ENCODE data around the gene UNC93B1. TPM values are rescaled to one million over a fixed set of nuclear protein-coding genes. Genes with fewer than 3 reads are reported as not detected.
A peak's percentile ranks its signal among the peaks of the same experiment; 100 is the strongest.
"Not testable (repeated sequence)": the region's sequence is repeated elsewhere in the genome, so short reads cannot be mapped to it uniquely, and the experiment has no call there.

Gene UNC93B1
- total RNA-seq, 5 donors from 2014 or later (not counting 1 experiment from before 2014, with no cell fraction given) = 16.7 to 38.6 (median 27.8) TPM

DNA sequence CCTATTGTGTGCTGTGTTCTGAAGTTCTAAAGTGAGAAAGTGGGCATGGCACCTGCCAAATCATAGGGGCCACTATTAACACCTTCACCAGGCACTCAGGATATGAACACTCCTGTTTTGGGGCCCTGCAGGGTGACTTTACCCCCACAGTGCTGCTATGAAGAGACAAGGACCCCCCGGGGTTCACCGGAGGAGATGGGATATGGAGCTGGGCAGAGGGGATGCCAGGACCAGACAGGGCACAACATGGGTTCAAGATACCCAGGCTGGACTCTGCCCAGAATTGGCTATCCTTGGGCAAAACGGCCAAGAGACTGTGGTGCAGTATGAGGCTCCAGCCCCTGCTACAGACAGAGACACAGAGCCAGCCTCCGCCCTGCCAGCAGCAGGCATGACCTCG lies 9.5 kb downstream of the UNC93B1 start:
- peaks cover 18 to 28% (median 25%) of the 10 kb centered on the region in 3 donors for H3K4me1 Mint-ChIP-seq
- DNase-seq; ATAC-seq (replicated peaks in 1 of 4); POLR2A ChIA-PET; H3K27ac ChIP-seq (ENCODE audit: low read length); H3K9me3 Mint-ChIP-seq; H3K27me3 ChIP-seq (replicated peaks in 1 of 2; ENCODE audit: control insufficient read depth in 2 of 2, extremely low read depth in 1 of 2, insufficient read depth in 2 of 2, low read length in 1 of 2); H3K4me3 ChIP-seq (ENCODE audit: control insufficient read depth in 1 of 2, extremely low read depth in 1 of 2, low read length in 1 of 2); H3K9me3 ChIP-seq; H3K4me3 Mint-ChIP-seq; H3K36me3 ChIP-seq (ENCODE audit: control insufficient read depth in 2 of 2, extremely low read depth in 1 of 2, insufficient read depth in 1 of 2, low read length in 1 of 2); H3K36me3 Mint-ChIP-seq; H3K27me3 Mint-ChIP-seq: not testable (repeated sequence)
- CTCF ChIA-PET = interaction anchor here in 1 of 2 donors (1.1 kb wide), 1 partner anchor 14 kb away, joined by 3 read pairs; no protein-coding TSS in a partner anchor
- peaks cover 2 to 38% of the 10 kb centered on the region in 2 experiments for H3K4me1 ChIP-seq (ENCODE audit: control insufficient read depth in 1 of 2, extremely low read depth in 1 of 2, insufficient read depth in 2 of 2, low read length in 2 of 2)
- 98% methylated on average over 4 of the region's 5 CpGs for WGBS (ENCODE audit: insufficient coverage)
- H3K27ac Mint-ChIP-seq = peak overlapping the region; percentile 68 to 79

DNA sequence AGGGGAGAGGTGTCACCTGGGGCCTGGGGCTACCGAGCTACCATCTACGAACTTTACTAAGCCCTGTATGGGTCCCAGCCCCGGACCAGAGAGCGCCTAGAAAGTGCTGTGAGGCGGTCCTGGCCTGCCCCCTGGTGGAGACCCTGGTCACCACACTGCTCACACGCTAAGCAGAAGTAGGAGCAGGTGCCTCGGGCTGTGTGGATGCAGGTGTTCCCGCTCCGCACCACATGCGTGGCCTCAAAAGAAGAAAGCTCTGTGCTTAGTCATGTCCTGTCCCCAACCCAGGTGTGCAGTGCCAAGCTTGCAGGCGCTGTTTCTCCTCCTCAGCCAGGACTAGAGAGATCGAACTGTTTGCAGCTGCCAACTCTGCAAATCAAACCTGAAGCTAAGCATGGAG lies 10.1 kb downstream of the UNC93B1 start:
- ATAC-seq (replicated peaks in 1 of 4) = peak in 2 of 4 experiments; percentile 39 to 54
- peaks cover 17 to 28% (median 25%) of the 10 kb centered on the region in 3 donors for H3K4me1 Mint-ChIP-seq
- peak overlapping the region; percentile 68 to 79 for H3K27ac Mint-ChIP-seq
- H3K36me3 ChIP-seq (ENCODE audit: control insufficient read depth in 2 of 2, extremely low read depth in 1 of 2, insufficient read depth in 1 of 2, low read length in 1 of 2); H3K9me3 ChIP-seq; POLR2A ChIA-PET; H3K9me3 Mint-ChIP-seq; H3K4me3 ChIP-seq (ENCODE audit: control insufficient read depth in 1 of 2, extremely low read depth in 1 of 2, low read length in 1 of 2); H3K27ac ChIP-seq (ENCODE audit: low read length); H3K27me3 ChIP-seq (replicated peaks in 1 of 2; ENCODE audit: control insufficient read depth in 2 of 2, extremely low read depth in 1 of 2, insufficient read depth in 2 of 2, low read length in 1 of 2); H3K27me3 Mint-ChIP-seq; H3K36me3 Mint-ChIP-seq: not testable (repeated sequence)
- peak in 28 of 35 experiments; percentile 7 to 59 (median 33) for DNase-seq
- CTCF ChIA-PET = interaction anchor here in 1 of 2 donors (1.1 kb wide), 1 partner anchor 14 kb away, joined by 3 read pairs; no protein-coding TSS in a partner anchor
- peak overlapping the region in 1 of 3 donors; percentile 22 for H3K4me3 Mint-ChIP-seq
- 10% methylated on average over 9 of the region's 12 CpGs for WGBS (ENCODE audit: insufficient coverage)
- peaks cover 2 to 33% of the 10 kb centered on the region in 2 experiments for H3K4me1 ChIP-seq (ENCODE audit: control insufficient read depth in 1 of 2, extremely low read depth in 1 of 2, insufficient read depth in 2 of 2, low read length in 2 of 2)

DNA sequence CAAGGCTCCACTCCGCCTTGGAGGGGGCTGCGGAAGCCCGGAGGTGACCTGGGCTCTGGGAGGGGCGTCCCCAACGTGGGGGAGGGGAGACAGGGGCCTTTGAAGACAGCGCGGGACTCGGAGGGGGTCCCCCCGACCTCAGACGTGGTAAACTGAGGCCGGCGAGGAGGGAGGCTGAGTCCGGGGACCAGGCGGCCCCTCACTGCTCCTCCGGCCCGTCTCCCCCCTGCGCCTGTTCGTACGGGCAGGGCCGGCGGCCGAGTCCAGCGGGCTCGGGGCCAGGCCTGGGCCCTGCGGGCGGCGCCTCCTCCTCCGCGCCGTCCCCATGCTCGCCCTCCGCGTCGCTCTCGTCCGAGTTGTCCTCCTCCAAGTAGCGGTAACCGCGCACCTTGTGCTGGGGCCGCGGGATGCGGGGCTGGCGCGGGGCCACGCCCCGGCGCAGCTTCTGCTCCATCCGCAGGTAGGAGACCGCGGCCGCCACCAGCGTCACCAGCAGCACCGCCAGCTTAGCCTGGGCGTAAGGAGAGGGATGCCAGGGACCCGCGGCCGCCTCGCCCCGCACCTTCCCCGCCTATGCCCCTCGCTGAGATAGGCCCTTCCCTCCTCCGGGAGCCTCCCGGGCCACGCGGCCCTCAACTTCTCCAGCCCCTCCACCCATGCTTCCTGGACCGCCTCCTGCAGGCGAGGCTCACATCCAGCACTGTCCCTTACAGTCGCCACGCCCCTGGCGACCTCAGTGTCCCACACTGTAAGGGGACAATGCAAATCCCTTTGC lies 12.4 kb downstream of the UNC93B1 start:
- ATAC-seq (replicated peaks in 1 of 4); CTCF ChIA-PET; H3K4me1 Mint-ChIP-seq; H3K27ac Mint-ChIP-seq; H3K27me3 ChIP-seq (replicated peaks in 1 of 2; ENCODE audit: control insufficient read depth in 2 of 2, extremely low read depth in 1 of 2, insufficient read depth in 2 of 2, low read length in 1 of 2); DNase-seq; H3K27me3 Mint-ChIP-seq; H3K9me3 Mint-ChIP-seq; H3K36me3 Mint-ChIP-seq; H3K36me3 ChIP-seq (ENCODE audit: control insufficient read depth in 2 of 2, extremely low read depth in 1 of 2, insufficient read depth in 1 of 2, low read length in 1 of 2); POLR2A ChIA-PET; H3K4me3 ChIP-seq (ENCODE audit: control insufficient read depth in 1 of 2, extremely low read depth in 1 of 2, low read length in 1 of 2); H3K9me3 ChIP-seq; H3K27ac ChIP-seq (ENCODE audit: low read length): not testable (repeated sequence)
- H3K4me1 ChIP-seq (ENCODE audit: control insufficient read depth in 1 of 2, extremely low read depth in 1 of 2, insufficient read depth in 2 of 2, low read length in 2 of 2) = peaks cover 0 to 14% of the 10 kb centered on the region in 2 experiments
- peak overlapping the region in 1 of 3 donors; percentile 47 for H3K4me3 Mint-ChIP-seq
- WGBS (ENCODE audit: insufficient coverage) = 45% methylated on average over 4 of the region's 70 CpGs

- peak in 1 of 4 experiments; percentile 34 for ATAC-seq (replicated peaks in 1 of 4)
- CTCF ChIA-PET, H3K4me3 Mint-ChIP-seq: not testable (repeated sequence)
Observed at GRCh38 chr11:67990546-67991346, 13.2 kb downstream of the UNC93B1 start.

DNA sequence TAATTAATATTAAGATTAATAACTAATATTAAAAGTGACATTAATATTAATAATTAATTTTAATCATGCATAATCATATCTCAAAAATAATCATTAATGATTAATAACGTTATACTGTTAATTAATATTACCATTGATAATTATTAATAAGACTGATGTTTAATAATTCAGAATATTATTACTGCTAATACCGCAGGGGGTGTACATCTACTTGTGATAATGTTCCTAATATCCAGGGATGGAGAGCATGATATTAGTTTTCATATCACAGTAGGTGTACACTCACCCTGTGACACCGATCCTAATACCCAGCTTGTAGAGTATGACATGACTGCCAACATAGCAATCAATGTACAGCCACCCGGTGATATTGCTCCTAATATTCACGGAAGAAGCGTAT lies 18.6 kb downstream of the UNC93B1 start:
- H3K27ac Mint-ChIP-seq; H3K4me1 Mint-ChIP-seq; H3K4me3 Mint-ChIP-seq; POLR2A ChIA-PET; CTCF ChIA-PET; H3K36me3 Mint-ChIP-seq; H3K27me3 ChIP-seq (replicated peaks in 1 of 2; ENCODE audit: control insufficient read depth in 2 of 2, extremely low read depth in 1 of 2, insufficient read depth in 2 of 2, low read length in 1 of 2); H3K9me3 ChIP-seq; H3K9me3 Mint-ChIP-seq; H3K4me1 ChIP-seq (ENCODE audit: control insufficient read depth in 1 of 2, extremely low read depth in 1 of 2, insufficient read depth in 2 of 2, low read length in 2 of 2); DNase-seq; H3K27me3 Mint-ChIP-seq; ATAC-seq (replicated peaks in 1 of 4); H3K36me3 ChIP-seq (ENCODE audit: control insufficient read depth in 2 of 2, extremely low read depth in 1 of 2, insufficient read depth in 1 of 2, low read length in 1 of 2); H3K4me3 ChIP-seq (ENCODE audit: control insufficient read depth in 1 of 2, extremely low read depth in 1 of 2, low read length in 1 of 2); H3K27ac ChIP-seq (ENCODE audit: low read length): not testable (repeated sequence)
- WGBS (ENCODE audit: insufficient coverage) = no CpG with 5 or more reads among the region's 6 CpGs

More at GRCh38 chr11:67990546-67991346, 13.2 kb downstream of the UNC93B1 start:
- H3K27me3 ChIP-seq (replicated peaks in 1 of 2; ENCODE audit: control insufficient read depth in 2 of 2, extremely low read depth in 1 of 2, insufficient read depth in 2 of 2, low read length in 1 of 2); H3K36me3 ChIP-seq (ENCODE audit: control insufficient read depth in 2 of 2, extremely low read depth in 1 of 2, insufficient read depth in 1 of 2, low read length in 1 of 2); H3K27me3 Mint-ChIP-seq; H3K27ac Mint-ChIP-seq; H3K4me1 Mint-ChIP-seq; DNase-seq; H3K27ac ChIP-seq (ENCODE audit: low read length); H3K36me3 Mint-ChIP-seq; H3K9me3 Mint-ChIP-seq; H3K4me3 ChIP-seq (ENCODE audit: control insufficient read depth in 1 of 2, extremely low read depth in 1 of 2, low read length in 1 of 2); H3K9me3 ChIP-seq; POLR2A ChIA-PET: not testable (repeated sequence)
- 43% methylated on average over 28 of the region's 58 CpGs for WGBS (ENCODE audit: insufficient coverage)
- peaks cover 0 to 14% of the 10 kb centered on the region in 2 experiments for H3K4me1 ChIP-seq (ENCODE audit: control insufficient read depth in 1 of 2, extremely low read depth in 1 of 2, insufficient read depth in 2 of 2, low read length in 2 of 2)

- Histone ChIP-seq H3K27ac (ENCODE audit: low read length) (no peak overlapping the region), H3K9me3 (no peaks in the 10 kb centered on the region), H3K27me3 (replicated peaks in 1 of 2; ENCODE audit: control insufficient read depth in 2 of 2, extremely low read depth in 1 of 2, insufficient read depth in 2 of 2, low read length in 1 of 2) (no peaks in the 10 kb centered on the region), H3K4me3 (ENCODE audit: control insufficient read depth in 1 of 2, extremely low read depth in 1 of 2, low read length in 1 of 2) (no peak overlapping the region), H3K36me3 (ENCODE audit: control insufficient read depth in 2 of 2, extremely low read depth in 1 of 2, insufficient read depth in 1 of 2, low read length in 1 of 2) (no peaks in the 10 kb centered on the region), H3K4me1 (ENCODE audit: control insufficient read depth in 1 of 2, extremely low read depth in 1 of 2, insufficient read depth in 2 of 2, low read length in 2 of 2) (no peaks in the 10 kb centered on the region)
- ChIA-PET POLR2A (no interaction called here), CTCF (no interaction called here)
- Mint-ChIP-seq H3K9me3 (no peaks in the 10 kb centered on the region), H3K27ac (no peak overlapping the region), H3K27me3 (peaks cover 7% of the 10 kb centered on the region in 2 donors), H3K4me3 (no peak overlapping the region), H3K36me3 (no peaks in the 10 kb centered on the region), H3K4me1 (no peaks in the 10 kb centered on the region)
- WGBS (ENCODE audit: insufficient coverage) = 86% methylated on average over 14 of the region's 29 CpGs
- no peak for DNase-seq
- ATAC-seq (replicated peaks in 1 of 4) = no peak
Observed at GRCh38 chr11:67983951-67984350, 19.9 kb downstream of the UNC93B1 start.
